GM21360 (cell line): ENCODE measurements around the gene TMEM256.

Experiments
- ATAC-seq: cut with Tn5 transposase; IDR thresholded peaks from one replicate; pipeline ENCODE4 v1.9.1; 2021; ENCODE audit warnings: mild to moderate bottlenecking, moderate library complexity; ENCODE audit not compliant: unreplicated experiment

The TMEM256 gene

GRCh38 chr17:7431231-7431630 is 27.3 kb upstream of the TMEM256 start:
- no peak for ATAC-seq

DNA sequence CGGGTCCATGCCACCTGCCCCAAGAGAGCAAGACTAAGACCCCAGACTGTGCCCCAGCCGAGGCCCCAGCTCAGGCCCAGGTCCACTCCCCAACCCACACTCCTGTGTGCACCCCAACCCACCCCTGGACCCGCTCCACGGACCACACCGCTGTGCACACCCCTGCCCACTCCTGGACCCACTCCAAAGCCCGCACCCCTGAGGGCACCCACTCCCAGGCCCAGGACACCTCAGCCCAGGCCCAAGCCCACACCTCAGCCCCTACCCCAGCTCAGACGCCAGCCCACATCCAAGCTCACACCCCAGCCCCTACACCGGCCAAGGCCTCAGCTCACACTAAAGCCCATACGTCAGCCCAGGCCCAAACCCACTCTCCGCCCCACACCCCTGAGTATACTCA is 25.8 kb upstream of the TMEM256 start:
- no peak for ATAC-seq

- ATAC-seq: no peak
Measured at GRCh38 chr17:7428557-7428956, 24.7 kb upstream of the TMEM256 start, which contains the start of gene SPEM3. SPEM3 (plus strand) TSS chr17:7428857; CDS start chr17:7428903, 46 bp downstream.

- no peak for ATAC-seq
Measured at GRCh38 chr17:7427549-7427948, 23.7 kb upstream of the TMEM256 start.

- no peak for ATAC-seq
Measured at GRCh38 chr17:7426896-7427489, 23.1 kb upstream of the TMEM256 start.

DNA sequence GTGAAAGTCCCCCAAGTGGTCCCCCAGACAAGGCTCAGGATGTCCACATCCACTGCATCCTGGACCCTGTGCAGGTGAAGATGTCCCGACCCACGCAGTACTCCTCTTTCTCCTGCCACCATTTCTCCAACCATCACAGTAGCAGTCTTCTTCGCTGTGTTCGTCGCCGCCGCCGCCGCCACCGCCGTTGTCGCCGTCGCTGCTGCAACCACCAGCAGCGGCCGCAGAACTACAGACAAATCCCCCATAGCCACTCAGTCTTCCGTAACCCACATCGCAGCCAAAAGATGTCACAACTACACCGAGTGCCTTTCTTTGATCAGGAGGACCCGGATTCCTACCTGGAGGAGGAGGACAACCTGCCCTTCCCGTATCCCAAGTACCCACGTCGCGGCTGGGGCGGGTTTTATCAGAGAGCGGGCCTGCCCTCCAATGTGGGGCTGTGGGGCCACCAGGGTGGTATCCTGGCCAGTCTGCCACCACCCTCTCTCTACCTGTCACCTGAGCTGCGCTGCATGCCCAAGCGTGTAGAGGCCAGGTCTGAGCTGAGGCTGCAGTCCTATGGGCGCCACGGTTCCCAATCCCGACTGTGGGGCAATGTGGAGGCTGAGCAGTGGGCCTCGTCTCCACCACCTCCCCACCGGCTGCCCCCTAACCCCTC is 22.4 kb upstream of the TMEM256 start:
- ATAC-seq: no peak

- ATAC-seq: no peak
Measured at GRCh38 chr17:7425756-7426155, 21.9 kb upstream of the TMEM256 start.

DNA sequence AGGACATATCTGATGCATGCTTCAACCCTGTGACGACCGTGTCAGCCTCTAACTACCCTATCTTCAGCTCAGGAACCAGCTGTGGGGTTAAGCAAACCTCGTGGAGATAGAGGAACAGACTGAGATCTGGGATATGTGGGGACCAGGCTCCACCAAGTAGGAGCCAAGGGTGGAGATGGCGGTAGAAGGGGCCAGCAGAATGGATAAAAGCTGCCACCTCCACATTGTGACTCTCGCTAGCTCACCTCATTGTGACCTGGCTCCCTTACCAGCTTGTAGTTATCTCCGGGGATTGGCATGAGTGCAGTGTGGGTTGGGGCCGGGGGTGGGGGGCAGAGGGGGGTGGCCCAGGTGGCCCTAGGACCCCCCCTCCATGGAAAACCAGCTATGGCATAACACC is 21.4 kb upstream of the TMEM256 start, which contains the start of gene SPEM2:
TSS of gene SPEM2 (plus strand) at position 301 of the 400 bp plus-strand sequence. CDS start at position 374, 73 bp downstream.
- ATAC-seq: no peak

DNA sequence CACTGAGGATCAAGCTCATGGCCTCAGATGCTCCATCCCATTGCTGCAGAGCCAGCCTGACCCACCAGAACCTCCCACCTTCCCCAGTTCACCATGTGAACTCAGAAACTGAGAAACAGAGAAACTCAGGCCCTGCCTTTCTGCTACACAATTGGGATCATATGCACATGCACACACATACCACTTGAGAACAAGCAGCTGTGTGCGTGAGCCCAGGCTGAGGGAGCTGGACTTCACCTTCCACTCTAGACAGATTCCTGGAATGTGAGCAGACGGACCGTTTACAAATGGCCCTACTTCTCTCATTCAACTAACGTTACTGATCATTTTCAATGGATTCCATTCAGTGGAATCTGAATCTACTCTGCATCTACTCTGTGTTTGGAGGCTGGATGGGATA is 19.8 kb upstream of the TMEM256 start:
- ATAC-seq: no peak

- no peak for ATAC-seq
Measured at GRCh38 chr17:7421186-7421585, 17.3 kb upstream of the TMEM256 start.

DNA sequence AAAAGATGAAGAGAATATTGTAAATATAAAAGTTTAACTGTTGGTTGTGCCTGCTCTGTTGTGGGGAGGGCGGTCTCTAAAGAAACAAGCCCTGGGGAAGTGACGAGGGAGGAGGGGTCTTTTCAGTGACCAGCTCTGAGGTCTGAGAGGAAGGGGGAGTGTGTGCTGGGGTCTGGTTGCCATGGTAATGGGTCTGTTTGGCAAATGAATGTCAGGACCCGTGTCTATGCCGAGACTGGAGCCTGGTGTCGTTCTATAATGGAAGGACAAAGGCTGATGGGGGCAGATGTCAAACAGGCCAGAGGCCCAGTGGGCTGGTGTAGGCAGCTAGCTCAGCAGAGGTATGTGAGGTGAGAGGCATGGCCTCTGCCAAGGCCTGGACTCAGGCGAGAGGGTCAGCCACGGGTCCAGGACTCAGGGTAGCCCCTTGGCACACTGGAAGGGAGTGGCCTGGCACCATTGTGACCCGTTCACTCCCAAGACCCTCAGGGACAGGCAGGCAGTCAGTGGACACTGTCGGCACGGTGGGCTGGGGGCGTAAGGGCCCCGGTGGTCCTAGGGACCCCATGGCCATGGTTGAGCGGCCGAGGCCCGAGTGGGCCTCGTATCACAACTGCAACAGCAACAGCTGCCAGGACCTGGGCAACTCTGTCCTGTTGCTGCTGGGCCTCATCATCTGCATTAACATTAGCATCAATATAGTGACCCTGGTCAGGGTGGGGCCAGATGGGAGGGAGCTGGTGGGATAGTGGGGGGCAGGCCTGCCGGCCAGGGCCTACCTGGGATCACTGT is 16.1 kb upstream of the TMEM256 start, which contains the start of gene SPEM1:
TSS of gene SPEM1 (plus strand) at position 506 of the 792 bp plus-strand sequence. CDS start at position 567, 61 bp downstream.
- ATAC-seq: no peak

- no peak for ATAC-seq
Measured at GRCh38 chr17:7418472-7419152, 14.7 kb upstream of the TMEM256 start.

DNA sequence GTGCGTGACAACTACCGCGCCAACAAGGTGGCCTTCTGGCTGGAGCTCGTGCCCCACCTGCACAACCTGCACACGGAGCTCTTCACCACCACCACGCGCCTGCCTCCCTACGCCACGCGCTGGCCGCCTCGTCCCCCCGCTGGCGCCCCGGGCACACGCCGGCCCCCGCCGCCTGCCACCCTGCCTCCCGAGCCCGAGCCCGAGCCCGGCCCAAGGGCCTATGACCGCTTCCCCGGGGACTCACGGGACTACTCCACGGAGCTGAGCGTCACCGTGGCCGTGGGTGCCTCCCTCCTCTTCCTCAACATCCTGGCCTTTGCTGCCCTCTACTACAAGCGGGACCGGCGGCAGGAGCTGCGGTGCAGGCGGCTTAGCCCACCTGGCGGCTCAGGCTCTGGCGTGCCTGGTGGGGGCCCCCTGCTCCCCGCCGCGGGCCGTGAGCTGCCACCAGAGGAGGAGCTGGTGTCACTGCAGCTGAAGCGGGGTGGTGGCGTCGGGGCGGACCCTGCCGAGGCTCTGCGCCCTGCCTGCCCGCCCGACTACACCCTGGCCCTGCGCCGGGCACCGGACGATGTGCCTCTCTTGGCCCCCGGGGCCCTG is 13.3 kb upstream of the TMEM256 start:
- no peak for ATAC-seq

DNA sequence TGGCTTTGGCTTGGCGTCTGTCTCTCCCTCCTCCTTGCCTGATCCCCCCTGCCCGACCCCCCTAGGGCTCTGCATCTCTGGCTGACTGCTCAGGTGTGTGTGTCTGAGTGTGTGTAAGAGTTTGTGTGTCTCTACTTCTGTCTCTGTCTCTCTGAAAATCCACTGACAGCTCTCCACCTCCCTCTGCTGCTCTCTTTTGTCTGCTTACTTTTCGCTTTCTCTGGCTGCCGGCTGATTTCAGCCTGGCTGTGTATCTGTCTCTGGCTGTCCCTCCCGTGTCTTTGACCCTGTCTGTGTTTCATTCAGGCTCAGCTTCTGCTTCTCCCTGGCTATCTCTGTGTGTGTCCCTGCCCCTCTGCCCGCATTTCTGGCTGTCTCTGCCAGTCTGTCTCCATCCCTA is 12.4 kb upstream of the TMEM256 start:
- ATAC-seq: no peak

- ATAC-seq: no peak
Measured at GRCh38 chr17:7415784-7416183, 11.9 kb upstream of the TMEM256 start.

- no peak for ATAC-seq
Measured at GRCh38 chr17:7414837-7415236, 10.9 kb upstream of the TMEM256 start.

- no peak for ATAC-seq
Measured at GRCh38 chr17:7413346-7413985, 9.6 kb upstream of the TMEM256 start.

GRCh38 chr17:7411427-7411750 is 7.5 kb upstream of the TMEM256 start:
- ATAC-seq: no peak

DNA sequence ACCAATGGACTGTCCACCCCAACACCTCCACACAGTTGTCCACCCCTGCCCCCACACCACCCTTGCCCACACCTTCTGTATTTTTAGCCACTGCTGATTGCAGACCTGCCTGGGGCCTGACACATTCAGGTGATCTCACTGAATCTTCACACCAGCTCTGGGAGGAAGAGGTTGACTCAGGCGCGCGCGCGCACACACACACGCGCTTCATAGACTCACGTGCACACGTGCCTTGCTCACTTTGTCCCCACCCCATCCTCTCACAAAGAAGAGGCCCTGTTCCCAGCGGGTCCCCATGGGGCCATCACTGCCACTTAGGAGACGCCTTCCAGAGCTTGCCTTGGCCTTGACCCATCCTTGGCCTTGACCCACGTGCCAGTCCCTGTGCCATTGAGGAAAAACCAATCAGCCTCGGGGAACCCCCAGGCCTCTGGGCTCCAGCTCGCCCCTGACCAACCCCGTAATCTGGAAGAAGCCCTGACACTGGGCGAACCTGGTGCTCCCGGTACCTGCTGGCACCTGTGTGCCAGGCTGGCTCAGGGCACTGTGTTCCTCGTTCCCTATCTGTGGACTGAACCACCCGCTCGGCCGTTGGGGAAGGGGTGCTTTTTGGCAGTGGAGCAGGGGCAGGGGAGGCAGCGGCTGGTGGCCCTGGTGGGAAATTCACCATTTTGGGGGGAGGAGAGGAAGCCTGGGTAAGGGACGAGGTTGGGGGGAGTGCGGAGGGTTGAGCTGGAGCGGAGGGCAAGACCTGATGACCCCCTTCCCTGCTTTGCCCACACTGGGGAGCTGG is 6.9 kb upstream of the TMEM256 start:
- ATAC-seq: no peak

DNA sequence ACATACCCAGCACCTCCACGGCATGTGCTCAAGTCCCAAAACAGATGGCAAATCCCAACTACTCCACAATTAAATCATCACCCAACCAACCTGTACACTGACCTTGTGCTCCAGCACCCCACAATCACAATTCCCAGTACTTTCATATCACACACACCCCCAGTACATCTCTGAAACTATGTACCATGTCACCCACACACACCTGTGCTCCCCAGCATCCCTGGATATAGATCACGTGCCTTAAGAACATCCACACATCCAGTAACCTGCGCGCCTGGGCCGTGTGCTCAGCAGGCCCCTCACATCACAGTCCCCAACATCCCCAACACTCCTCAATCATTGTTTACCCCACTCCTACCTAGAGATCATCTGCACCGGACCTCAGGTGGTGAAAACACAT is 5.8 kb upstream of the TMEM256 start:
- no peak for ATAC-seq
